ENCODE data around the gene OSBPL3.
A peak's percentile ranks its signal among the peaks of the same experiment; 100 is the strongest.
"Not testable (repeated sequence)": the region's sequence is repeated elsewhere in the genome, so short reads cannot be mapped to it uniquely, and the experiment has no call there.

The OSBPL3 gene, protein sequence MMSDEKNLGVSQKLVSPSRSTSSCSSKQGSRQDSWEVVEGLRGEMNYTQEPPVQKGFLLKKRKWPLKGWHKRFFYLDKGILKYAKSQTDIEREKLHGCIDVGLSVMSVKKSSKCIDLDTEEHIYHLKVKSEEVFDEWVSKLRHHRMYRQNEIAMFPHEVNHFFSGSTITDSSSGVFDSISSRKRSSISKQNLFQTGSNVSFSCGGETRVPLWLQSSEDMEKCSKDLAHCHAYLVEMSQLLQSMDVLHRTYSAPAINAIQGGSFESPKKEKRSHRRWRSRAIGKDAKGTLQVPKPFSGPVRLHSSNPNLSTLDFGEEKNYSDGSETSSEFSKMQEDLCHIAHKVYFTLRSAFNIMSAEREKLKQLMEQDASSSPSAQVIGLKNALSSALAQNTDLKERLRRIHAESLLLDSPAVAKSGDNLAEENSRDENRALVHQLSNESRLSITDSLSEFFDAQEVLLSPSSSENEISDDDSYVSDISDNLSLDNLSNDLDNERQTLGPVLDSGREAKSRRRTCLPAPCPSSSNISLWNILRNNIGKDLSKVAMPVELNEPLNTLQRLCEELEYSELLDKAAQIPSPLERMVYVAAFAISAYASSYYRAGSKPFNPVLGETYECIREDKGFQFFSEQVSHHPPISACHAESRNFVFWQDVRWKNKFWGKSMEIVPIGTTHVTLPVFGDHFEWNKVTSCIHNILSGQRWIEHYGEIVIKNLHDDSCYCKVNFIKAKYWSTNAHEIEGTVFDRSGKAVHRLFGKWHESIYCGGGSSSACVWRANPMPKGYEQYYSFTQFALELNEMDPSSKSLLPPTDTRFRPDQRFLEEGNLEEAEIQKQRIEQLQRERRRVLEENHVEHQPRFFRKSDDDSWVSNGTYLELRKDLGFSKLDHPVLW

DNA sequence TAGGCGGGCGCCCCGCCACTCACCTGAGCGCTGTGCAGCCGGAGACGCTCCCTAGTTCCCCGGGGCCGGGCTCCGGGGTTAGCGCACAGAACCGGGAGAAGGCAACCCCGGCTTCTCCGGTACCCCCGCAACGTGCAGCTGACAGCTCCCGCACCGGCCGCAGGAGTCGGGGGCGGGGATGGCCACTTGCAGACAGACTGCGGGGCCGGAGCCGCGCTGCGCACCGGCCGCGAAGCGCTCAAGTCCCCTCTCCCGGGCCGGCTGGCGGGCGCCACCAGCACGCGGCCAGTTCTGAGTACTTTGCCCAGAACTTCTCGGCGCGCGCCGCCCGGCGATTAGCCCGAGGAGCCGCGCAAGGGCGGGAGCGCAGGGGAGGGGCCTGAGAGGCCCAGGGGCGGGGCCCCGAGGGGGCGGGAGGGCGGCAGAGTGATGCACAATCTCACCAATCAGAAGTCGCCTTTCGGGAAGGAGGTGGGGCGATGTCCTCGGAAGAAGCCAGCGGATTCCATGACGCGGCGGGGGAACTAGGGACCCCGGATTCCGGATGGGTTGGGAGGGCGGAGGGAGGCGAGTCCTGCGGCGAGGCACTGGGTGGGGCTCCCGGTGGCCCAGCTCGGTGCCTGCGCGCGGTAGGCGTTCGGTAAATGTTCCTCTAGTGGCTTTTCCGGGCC, at the start of gene OSBPL3:
OSBPL3 (minus strand) TSS at position 316 of the 671 bp plus-strand sequence. CDS start 87,706 bp downstream, outside the sequence.
- peak; percentile 94 for DNase-seq (ENCODE audit: low spot score)

DNA sequence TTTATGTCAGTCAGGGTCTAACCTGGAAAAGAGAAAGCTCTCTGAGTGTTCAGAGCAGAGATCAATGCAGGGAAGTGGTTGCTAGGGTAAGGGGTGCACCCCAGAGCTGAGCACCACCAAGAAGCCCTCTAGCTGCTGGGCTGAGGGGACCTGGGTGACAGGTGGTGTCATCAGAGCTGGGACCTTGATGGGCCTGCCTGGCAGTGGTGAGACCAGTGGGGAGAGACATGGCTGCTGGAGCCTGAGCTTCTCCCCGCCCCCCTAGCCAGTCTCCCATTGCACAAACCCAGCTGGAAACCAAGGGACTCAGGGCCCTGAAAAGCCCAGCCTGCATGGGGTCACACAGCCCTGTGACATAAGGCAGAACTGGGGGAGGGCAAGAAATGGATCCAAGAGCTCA, 49.1 kb upstream of the OSBPL3 start:
- no peak for DNase-seq (ENCODE audit: low spot score)

DNA sequence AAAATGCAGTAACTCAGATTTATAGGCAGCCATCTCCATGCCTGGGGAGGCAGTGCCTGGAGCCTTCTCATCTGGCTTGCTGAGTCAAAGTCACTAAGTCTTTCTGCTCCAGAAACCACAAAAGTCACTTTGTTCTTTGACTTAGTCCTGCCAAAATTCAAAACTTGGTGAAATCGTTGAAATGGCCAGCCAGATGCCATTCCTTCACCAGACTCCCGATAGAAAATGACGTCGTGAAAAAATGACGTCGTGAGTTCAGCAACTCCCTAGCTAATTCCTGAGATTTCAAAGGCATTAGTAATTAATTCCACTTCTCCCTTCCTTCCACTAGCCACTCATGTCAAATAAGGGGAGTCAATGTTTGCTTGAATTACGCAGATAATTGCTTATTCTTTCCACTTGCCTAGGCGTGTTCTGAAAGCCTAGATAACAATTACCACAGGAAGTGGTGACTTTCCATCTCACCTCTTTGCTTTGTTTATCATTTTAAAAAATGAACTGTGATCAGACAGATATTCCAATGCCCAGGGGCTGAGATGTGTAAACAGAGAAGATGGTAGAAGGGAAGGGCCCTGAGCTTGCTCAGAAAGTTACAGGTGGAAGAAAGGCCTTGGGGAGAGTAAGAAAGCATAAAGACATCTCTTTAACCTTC, 48.5 kb upstream of the OSBPL3 start:
- no peak for DNase-seq (ENCODE audit: low spot score)

GRCh38 chr7:25026156-25026555, 46.2 kb upstream of the OSBPL3 start:
- DNase-seq (ENCODE audit: low spot score) = no peak

DNA sequence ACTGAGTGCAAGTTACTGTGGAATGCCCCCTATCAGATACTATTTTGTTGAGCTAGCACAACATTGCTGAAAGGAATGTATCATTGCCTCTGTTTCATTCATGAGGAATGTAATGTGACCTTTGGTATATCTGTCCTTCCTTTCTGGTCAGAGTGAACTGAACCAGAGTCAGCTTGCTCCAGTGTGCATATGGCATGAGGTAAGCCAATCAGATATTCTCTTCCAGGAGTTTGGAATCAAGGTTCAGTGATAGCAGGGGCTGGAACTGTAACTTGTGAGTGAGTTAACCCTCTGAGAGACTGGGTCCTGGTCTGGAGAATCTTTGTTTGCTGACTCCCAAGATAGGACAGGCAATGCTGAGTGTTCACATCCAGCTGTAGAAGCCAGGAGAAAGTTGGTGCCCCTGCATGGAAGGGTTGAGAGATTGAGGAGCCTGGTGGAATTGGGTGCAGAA, 45.3 kb upstream of the OSBPL3 start:
- no peak for DNase-seq (ENCODE audit: low spot score)

DNA sequence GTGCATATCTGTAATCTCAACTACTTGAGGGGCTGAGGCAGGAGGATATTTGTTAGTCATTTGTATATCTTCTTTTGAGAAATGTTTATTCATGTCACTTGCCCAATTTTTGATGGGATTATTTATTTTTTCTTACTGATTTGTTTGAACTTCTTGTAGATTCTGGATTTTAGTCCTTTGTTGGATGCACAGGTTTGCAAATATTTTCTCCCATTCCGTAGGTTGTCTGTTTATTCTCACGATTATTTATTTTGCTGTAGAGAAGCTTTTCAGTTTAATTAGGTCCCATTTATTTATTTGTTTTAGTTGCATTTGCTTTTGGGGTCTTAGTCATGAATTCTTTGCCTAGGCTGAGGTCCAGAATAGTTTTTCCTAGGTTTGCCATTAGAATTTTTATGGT, 44.1 kb upstream of the OSBPL3 start:
- no peak for DNase-seq (ENCODE audit: low spot score)

GRCh38 chr7:25017671-25018070, 37.7 kb upstream of the OSBPL3 start:
- DNase-seq (ENCODE audit: low spot score) = not testable (repeated sequence)

GRCh38 chr7:25014756-25015155, 34.8 kb upstream of the OSBPL3 start:
- DNase-seq (ENCODE audit: low spot score) = no peak

- DNase-seq (ENCODE audit: low spot score) = not testable (repeated sequence)
These were observed 32.7 kb upstream of the OSBPL3 start for GRCh38 chr7:25012710-25013109.

GRCh38 chr7:25012254-25012653, 32.3 kb upstream of the OSBPL3 start:
- DNase-seq (ENCODE audit: low spot score) = no peak

- DNase-seq (ENCODE audit: low spot score) = no peak
These were observed 29.3 kb upstream of the OSBPL3 start for GRCh38 chr7:25009257-25009656.

DNA sequence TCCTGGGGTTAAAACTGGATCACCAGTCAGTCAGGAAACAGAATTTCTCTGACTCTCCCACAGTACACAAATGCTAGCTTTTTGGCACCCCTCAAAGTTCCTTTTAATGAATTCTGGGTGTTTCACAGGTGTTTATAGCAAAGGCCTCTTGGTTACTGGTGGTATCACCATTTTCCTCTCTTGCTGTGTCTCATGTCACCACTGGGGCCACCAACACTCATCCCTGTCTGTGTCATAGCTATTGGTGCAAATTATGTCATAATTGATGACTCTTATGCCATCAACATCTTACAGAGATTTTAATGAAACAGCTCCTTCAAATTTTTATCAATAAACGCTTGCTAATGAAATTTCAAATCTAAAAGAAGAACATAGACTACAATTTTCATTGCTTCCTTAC, 27.7 kb upstream of the OSBPL3 start:
- DNase-seq (ENCODE audit: low spot score) = no peak

DNA sequence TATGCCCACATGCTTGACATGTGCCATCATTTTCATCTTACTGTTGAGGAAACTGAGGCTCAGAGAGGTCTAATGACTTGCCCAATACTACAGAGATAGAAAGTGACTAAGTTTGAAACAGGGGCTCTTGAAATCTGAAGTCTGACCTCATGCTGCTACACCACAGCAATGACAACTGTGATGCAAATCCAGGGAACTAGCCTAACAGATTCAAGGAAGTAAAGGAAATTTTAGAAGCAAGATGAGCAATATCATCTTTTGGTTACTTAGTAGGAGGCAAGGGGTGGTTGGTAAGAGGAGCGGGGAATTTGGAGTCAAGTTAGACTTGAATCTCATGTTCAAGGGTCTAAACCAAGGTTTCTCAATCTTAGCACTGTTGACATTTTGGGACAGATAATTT, 26.3 kb upstream of the OSBPL3 start:
- DNase-seq (ENCODE audit: low spot score) = no peak

- DNase-seq (ENCODE audit: low spot score) = no peak
These were observed 25.7 kb upstream of the OSBPL3 start for GRCh38 chr7:25005658-25006057.

- DNase-seq (ENCODE audit: low spot score) = no peak
These were observed 22.8 kb upstream of the OSBPL3 start for GRCh38 chr7:25002786-25003185.

DNA sequence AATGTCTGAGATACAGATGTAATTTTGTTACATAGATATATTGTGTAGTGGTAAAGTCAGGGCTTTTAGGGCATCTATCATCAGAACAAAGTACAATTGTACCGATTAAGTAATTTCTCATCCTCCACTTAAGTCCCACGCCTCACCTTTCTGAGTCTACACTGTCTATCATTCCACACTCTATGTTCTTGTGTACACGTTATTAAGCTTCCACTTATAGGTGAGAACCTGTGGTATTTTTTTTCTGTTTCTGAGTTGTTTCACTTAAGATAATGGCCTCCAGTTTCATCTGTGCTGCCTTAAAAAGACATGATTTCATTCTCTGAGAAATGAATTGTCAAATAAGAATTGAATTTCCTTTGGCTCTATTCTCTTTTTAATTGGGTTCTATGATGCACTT, 15.5 kb upstream of the OSBPL3 start:
- DNase-seq (ENCODE audit: low spot score) = no peak

DNA sequence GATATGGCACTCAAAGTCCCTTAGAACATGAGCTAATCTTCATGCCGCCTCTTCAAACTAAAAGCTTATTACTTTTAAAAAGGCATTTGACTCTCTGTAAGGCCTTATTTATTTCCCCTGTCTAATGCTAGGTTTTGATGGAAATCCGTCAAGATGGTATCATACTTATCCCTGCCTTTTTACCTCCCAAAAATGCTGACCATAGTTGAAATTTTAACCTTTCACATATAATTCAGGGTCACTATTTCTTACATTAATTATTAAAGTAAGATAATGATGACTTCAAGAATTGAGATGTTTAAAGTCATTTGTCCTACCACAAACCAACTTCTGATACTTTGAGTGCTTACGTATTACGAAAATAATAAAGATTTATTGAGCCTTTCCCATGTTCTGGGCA, 12.3 kb upstream of the OSBPL3 start:
- no peak for DNase-seq (ENCODE audit: low spot score)

DNA sequence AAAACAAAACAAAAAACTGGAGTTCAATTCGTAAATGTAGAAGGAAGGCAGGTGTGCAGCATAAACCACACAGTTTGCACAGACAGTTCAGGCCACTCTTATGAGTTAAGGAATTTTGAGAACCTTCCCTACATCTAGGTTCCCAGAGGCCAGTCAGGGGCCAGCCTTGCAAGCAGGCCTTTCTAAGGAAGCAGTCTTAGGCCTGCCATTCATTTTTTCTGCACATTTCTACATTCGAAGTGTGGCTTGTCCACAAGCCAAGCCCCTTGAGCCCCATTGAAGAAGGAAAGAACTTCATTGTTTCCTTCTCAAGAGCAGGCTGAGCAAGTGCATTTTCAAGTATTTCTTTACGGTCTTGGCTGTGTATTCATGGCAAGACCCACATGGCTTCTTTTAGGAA, 11.4 kb upstream of the OSBPL3 start:
- DNase-seq (ENCODE audit: low spot score) = no peak

DNA sequence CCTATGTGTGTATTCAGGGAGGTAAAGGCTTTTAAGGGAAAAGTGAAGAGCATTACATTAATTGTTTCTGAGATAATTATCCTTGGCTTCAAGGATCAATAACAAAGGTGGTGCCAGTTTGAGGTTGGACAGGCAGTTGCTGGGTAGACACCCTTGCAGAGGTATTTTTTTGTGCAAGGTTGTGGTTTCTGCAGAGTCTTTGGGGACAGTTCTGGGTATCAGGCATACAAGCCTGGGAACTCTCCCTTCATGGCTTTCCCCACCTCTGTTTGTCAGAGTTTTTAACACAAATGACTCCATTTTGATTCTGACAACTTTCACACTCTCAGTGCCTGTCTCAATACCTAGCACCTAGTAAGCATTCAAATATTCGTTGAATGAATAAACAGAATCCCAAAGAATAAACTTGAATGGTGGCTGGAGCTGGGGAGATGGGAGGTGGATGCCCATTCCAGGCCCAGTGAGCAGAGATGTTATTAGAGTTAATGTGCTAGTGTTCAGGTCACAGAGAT, 7.4 kb upstream of the OSBPL3 start:
- DNase-seq (ENCODE audit: low spot score) = no peak

DNA sequence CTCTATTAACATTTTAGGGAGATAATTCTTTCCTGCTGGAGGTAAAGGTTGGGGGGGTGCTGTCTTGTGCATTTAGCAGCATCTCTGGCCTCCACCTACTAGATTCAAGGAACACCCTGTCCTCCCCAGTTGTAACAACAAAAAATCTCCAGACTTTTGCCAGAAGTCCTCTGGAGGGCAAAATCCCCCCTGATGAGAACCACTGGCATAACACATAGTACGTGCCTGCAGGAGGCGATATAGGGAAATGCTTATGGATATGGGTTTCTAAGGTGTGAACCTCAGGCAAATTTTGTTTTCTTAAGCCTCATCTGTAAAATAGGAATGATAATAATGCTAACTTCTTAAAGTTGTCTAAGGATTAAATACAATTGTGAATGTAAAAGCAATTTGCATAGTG, 2.9 kb upstream of the OSBPL3 start:
- no peak for DNase-seq (ENCODE audit: low spot score)

GRCh38 chr7:24981171-24981951, 1.4 kb upstream of the OSBPL3 start:
- DNase-seq (ENCODE audit: low spot score) = peak; percentile 49
